Activated effector memory CD4-positive, alpha-beta T cell treated with anti-CD3 and anti-CD28 coated beads, Interleukin-2, amount 50 U/mL, for 16 hours (primary cell): ENCODE measurements around the gene KRTAP25-1.

Experiments
- DNase-seq: peaks from one replicate; pipeline ENCODE4 v3.0.0-alpha.2; 2020

Gene KRTAP25-1

GRCh38 chr21:30245061-30245460 lies 44.3 kb downstream of the KRTAP25-1 start:
- no peak for DNase-seq

DNA sequence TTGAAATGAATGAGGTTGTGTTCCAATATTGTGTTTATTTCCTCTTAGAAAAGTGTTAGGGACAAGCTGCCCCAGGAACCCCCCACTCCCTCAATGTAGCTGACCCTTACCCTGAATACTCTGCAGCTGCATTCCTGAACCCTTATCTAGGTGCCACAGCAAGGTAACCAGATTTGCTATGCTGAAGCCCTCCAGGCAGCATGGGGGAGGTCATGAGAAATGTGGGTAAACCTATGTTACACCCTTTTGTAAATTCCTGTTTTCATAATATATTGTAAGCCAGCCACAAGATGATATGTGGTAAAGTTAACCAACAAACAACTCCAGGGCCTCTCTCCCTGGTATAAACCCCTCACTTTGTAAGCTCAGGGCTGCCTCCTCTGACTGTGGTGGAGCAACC lies 45.6 kb downstream of the KRTAP25-1 start:
- no peak for DNase-seq

GRCh38 chr21:30240661-30241060 lies 48.7 kb downstream of the KRTAP25-1 start:
- no peak for DNase-seq
